IMR-90 (cell line): ENCODE data around the gene GMPPA. TPM values are rescaled to one million over a fixed set of nuclear protein-coding genes. Genes with fewer than 3 reads are reported as not detected.

ENCODE experiments used
- ATAC-seq: fragments of 200-7000 bp; cut with Tn5 transposase; 2 replicates; pipeline ENCODE4 v1.9.1; 2020; ENCODE audit warnings: low read depth, mild to moderate bottlenecking, moderate library complexity
- BruUV-seq: library from RNA; stranded (reverse); fragments of 400-500 nt; replicated peaks from 2 replicates; lab custom pipeline; 2021; lab: Mats Ljungman, UMichigan
- CTCF ChIA-PET: fragments of 300-600 bp; formaldehyde crosslinking; extraction: SDS; loops from one replicate; lab custom pipeline; 2021; ENCODE audit warnings: antibody characterized with exemption; lab: Yijun Ruan, JAX
- POLR2A ChIA-PET: fragments of 300-600 bp; sonication (Branson Sonifier 250); formaldehyde crosslinking; loops from one replicate; lab custom pipeline; 2022; ENCODE audit warnings: antibody characterized with exemption; ENCODE audit not compliant: unreplicated experiment; lab: Charles Lee
- DNase-seq: peaks from one replicate; pipeline ENCODE4 v3.0.0; 2013
- H2AFZ ChIP-seq: replicated peaks from 2 replicates; pipeline ENCODE3; 2013; ENCODE audit warnings: low read length, mild to moderate bottlenecking; ENCODE audit not compliant: poor library complexity
- H2AK5ac ChIP-seq: 2 replicates; pipeline ENCODE4 v1.6.1; 2013; ENCODE audit warnings: low read depth, low read length, inconsistent platforms
- H2AK9ac ChIP-seq: replicated peaks from 2 replicates; pipeline ENCODE3; 2013; ENCODE audit warnings: mild to moderate bottlenecking, low read depth, low read length, moderate library complexity; ENCODE audit not compliant: poor library complexity
- H2BK120ac ChIP-seq: 2 replicates; pipeline ENCODE4 v1.6.1; 2013; ENCODE audit warnings: low read depth, low read length, inconsistent platforms
- H2BK15ac ChIP-seq: 3 replicates; pipeline ENCODE4 v1.6.1; 2013; ENCODE audit warnings: low read depth, low read length, inconsistent platforms
- H2BK20ac ChIP-seq: 2 replicates; pipeline ENCODE4 v1.6.1; 2013; ENCODE audit warnings: low read depth, mild to moderate bottlenecking, inconsistent platforms, low read length, moderate library complexity
- H2BK5ac ChIP-seq: 2 replicates; pipeline ENCODE4 v1.6.1; 2013; ENCODE audit warnings: mild to moderate bottlenecking, low read depth, low read length, inconsistent platforms; ENCODE audit not compliant: poor library complexity, severe bottlenecking
- H3K14ac ChIP-seq: replicated peaks from 2 replicates; pipeline ENCODE4 v1.6.1; 2013; ENCODE audit warnings: low read depth, low read length, inconsistent platforms
- H3K18ac ChIP-seq: 2 replicates; pipeline ENCODE4 v1.6.1; 2013; ENCODE audit warnings: low read depth, low read length, control low read depth
- H3K23ac ChIP-seq: 2 replicates; pipeline ENCODE4 v1.6.1; 2013; ENCODE audit warnings: low read depth, low read length, inconsistent platforms
- H3K27ac ChIP-seq: 2 replicates; pipeline ENCODE4 v1.5.1; 2013; ENCODE audit warnings: mild to moderate bottlenecking, control low read depth, low read length; ENCODE audit not compliant: insufficient read depth
- H3K27me3 ChIP-seq: 2 replicates; pipeline ENCODE4 v1.6.1; 2013; ENCODE audit warnings: low read length; ENCODE audit not compliant: control insufficient read depth, insufficient read depth
- H3K36me3 ChIP-seq: 2 replicates; pipeline ENCODE4 v1.6.1; 2013; ENCODE audit warnings: low read length, mixed read lengths; ENCODE audit not compliant: control insufficient read depth, insufficient read depth
- H3K4ac ChIP-seq: 2 replicates; pipeline ENCODE4 v1.6.1; 2013; ENCODE audit warnings: low read depth, low read length, inconsistent platforms
- H3K4me1 ChIP-seq: 2 replicates; pipeline ENCODE4 v1.6.1; 2013; ENCODE audit warnings: low read length, mixed read lengths; ENCODE audit not compliant: control insufficient read depth, insufficient read depth
- H3K4me2 ChIP-seq: 2 replicates; pipeline ENCODE4 v1.6.1; 2013; ENCODE audit warnings: low read depth, mild to moderate bottlenecking, control low read depth, low read length, moderate library complexity
- H3K4me3 ChIP-seq: 2 replicates; pipeline ENCODE4 v1.5.1; 2013; ENCODE audit warnings: low read depth, mild to moderate bottlenecking, control low read depth, low read length, moderate library complexity; ENCODE audit not compliant: insufficient read depth
- H3K56ac ChIP-seq: 2 replicates; pipeline ENCODE4 v1.6.1; 2013; ENCODE audit warnings: low read length, inconsistent platforms; ENCODE audit not compliant: insufficient read depth; ENCODE audit errors: extremely low read depth
- H3K79me1 ChIP-seq, 2 experiments: 2 replicates each; pipeline ENCODE4 v1.6.1; 2013; ENCODE audit warnings: low read length in 2 of 2, inconsistent platforms in 1 of 2, low read depth in 1 of 2
- H3K9ac ChIP-seq: 2 replicates; pipeline ENCODE4 v1.6.1; 2013; ENCODE audit warnings: low read depth, low read length, control low read depth
- H3K9me1 ChIP-seq: 2 replicates; pipeline ENCODE4 v1.6.1; 2013; ENCODE audit warnings: low read length, inconsistent platforms; ENCODE audit not compliant: insufficient read depth
- H3K9me3 ChIP-seq: 2 replicates; pipeline ENCODE4 v1.6.1; 2013; ENCODE audit warnings: low read length; ENCODE audit not compliant: control insufficient read depth, insufficient read depth
- H4K20me1 ChIP-seq: 2 replicates; pipeline ENCODE4 v1.6.1; 2013; ENCODE audit warnings: low read length, inconsistent platforms; ENCODE audit not compliant: insufficient read depth
- H4K5ac ChIP-seq: 2 replicates; pipeline ENCODE4 v1.6.1; 2013; ENCODE audit warnings: mild to moderate bottlenecking, low read depth, low read length, control low read depth
- H4K8ac ChIP-seq, 2 experiments: 2 replicates each; pipeline ENCODE4 v1.6.1; 2013; ENCODE audit warnings: low read depth in 2 of 2, low read length in 2 of 2, control low read depth in 1 of 2, inconsistent platforms in 1 of 2
- H4K91ac ChIP-seq: 2 replicates; pipeline ENCODE4 v1.6.1; 2013; ENCODE audit warnings: low read depth, low read length, inconsistent platforms; ENCODE audit not compliant: insufficient read depth
- BHLHE40 ChIP-seq: fragments of 150-350 bp; IDR thresholded peaks from 2 replicates; pipeline ENCODE4 v1.6.1; 2016; ENCODE audit warnings: mild to moderate bottlenecking, low read depth, low read length
- CEBPB ChIP-seq: IDR thresholded peaks from 2 replicates; pipeline ENCODE4 v1.6.1; 2012; ENCODE audit warnings: low read depth, low read length, improper control_type of control experiment
- CHD1 ChIP-seq: IDR thresholded peaks from 2 replicates; pipeline ENCODE4 v1.6.1; 2012; ENCODE audit warnings: low read depth, low read length, improper control_type of control experiment
- CTCF ChIP-seq: conservative IDR thresholded peaks from 2 replicates; pipeline ENCODE4 v1.5.1; 2012; ENCODE audit warnings: mild to moderate bottlenecking, low read depth, low read length, improper control_type of control experiment
- ELK1 ChIP-seq: fragments of 150-350 bp; IDR thresholded peaks from 2 replicates; pipeline ENCODE4 v1.6.1; 2016; ENCODE audit warnings: low read depth, mild to moderate bottlenecking, low read length, moderate library complexity, borderline replicate concordance
- FOS ChIP-seq: fragments of 150-350 bp; IDR thresholded peaks from 2 replicates; pipeline ENCODE4 v1.6.1; 2016; ENCODE audit warnings: low read depth, low read length
- MAFK ChIP-seq: IDR thresholded peaks from 2 replicates; pipeline ENCODE4 v1.6.1; 2012; ENCODE audit warnings: low read depth, low read length, improper control_type of control experiment
- MAZ ChIP-seq: IDR thresholded peaks from 2 replicates; pipeline ENCODE4 v1.6.1; 2012; ENCODE audit warnings: low read depth, mild to moderate bottlenecking, low read length, improper control_type of control experiment, moderate library complexity, borderline replicate concordance
- MXI1 ChIP-seq: IDR thresholded peaks from 2 replicates; pipeline ENCODE4 v1.6.1; 2012; ENCODE audit warnings: low read depth, mild to moderate bottlenecking, low read length, moderate library complexity, borderline replicate concordance
- NFE2L2 ChIP-seq: fragments of 150-350 bp; IDR thresholded peaks from 2 replicates; pipeline ENCODE4 v1.6.1; 2016; ENCODE audit warnings: low read depth, mild to moderate bottlenecking, low read length
- POLR2A ChIP-seq: IDR thresholded peaks from 2 replicates; pipeline ENCODE4 v1.6.1; 2012; ENCODE audit warnings: mild to moderate bottlenecking, low read depth, low read length
- RAD21 ChIP-seq: IDR thresholded peaks from 2 replicates; pipeline ENCODE4 v1.6.1; 2012; ENCODE audit warnings: low read length, improper control_type of control experiment
- RCOR1 ChIP-seq: IDR thresholded peaks from 2 replicates; pipeline ENCODE4 v1.6.1; 2012; ENCODE audit warnings: mild to moderate bottlenecking, low read length, improper control_type of control experiment; ENCODE audit not compliant: insufficient replicate concordance
- RFX5 ChIP-seq: IDR thresholded peaks from 2 replicates; pipeline ENCODE4 v1.8.0; 2012; ENCODE audit warnings: low read depth, mild to moderate bottlenecking, low read length, moderate library complexity
- SMC3 ChIP-seq: fragments of 150-350 bp; IDR thresholded peaks from 2 replicates; pipeline ENCODE4 v1.6.1; 2016; ENCODE audit warnings: low read depth, mild to moderate bottlenecking, antibody characterized with exemption, low read length, moderate library complexity
- USF2 ChIP-seq: fragments of 150-350 bp; IDR thresholded peaks from 2 replicates; pipeline ENCODE4 v1.6.1; 2017; ENCODE audit warnings: mild to moderate bottlenecking, antibody characterized with exemption, low read length, low read depth
- dilution Hi-C: fragments of 300-500 bp; cut with HindIII; formaldehyde crosslinking; loops from one replicate; pipeline ENCODE4 v1.14.3; 2018; ENCODE audit warnings: low sequenced_read_pairs; ENCODE audit not compliant: unreplicated experiment
- in situ Hi-C: fragments of 300-500 bp; cut with MboI; formaldehyde crosslinking; loops from 3 replicates; pipeline ENCODE4 v1.14.3; 2019; ENCODE audit warnings: low sequenced_read_pairs, inconsistent platforms, mixed read lengths
- intact Hi-C: fragments of 100-400 bp; cut with micrococcal nuclease; formaldehyde crosslinking; loops from 2 replicates; pipeline ENCODE4 v1.10.0; 2022
- polyA plus RNA-seq, 3 experiments: library from polyadenylated mRNA; depleted of rRNA; stranded (reverse); fragments of >200 nt; gene quantifications; 2 replicates each; pipeline ENCODE4 v1.2.3, GENCODE V29; 2012; ENCODE audit warnings: low replicate concordance in 1 of 3
- total RNA-seq: library from RNA; depleted of rRNA; stranded (reverse); fragments of >200 nt; gene quantifications from 2 replicates; pipeline ENCODE4 v1.2.3, GENCODE V29; 2012

GMPPA gene
- total and polyA plus RNA-seq, 2 of the 4 experiments (the other 2 are of a cell fraction), result 103 to 134 TPM

- DNase-seq (no peak), ATAC-seq (no peak)
- Histone ChIP-seq H3K4me1 (peaks cover 9% of the 10 kb centered on the region), H3K27ac (no peak overlapping the region), H4K5ac (no peak overlapping the region), H3K36me3 (peaks cover 44% of the 10 kb centered on the region), H3K79me1 (peaks cover 18 to 32% of the 10 kb centered on the region in 2 experiments), H3K4ac (no peak overlapping the region), H3K9me3 (no peaks in the 10 kb centered on the region), H2BK20ac (no peak overlapping the region), H2BK15ac (no peak overlapping the region), H3K4me3 (no peak overlapping the region), H3K9me1 (peaks cover 12% of the 10 kb centered on the region), H2AFZ (no peak overlapping the region), H2BK120ac (no peak overlapping the region), H2AK5ac (no peak overlapping the region), H3K4me2 (no peak overlapping the region), H3K18ac (no peak overlapping the region), H3K23ac (no peak overlapping the region), H2BK5ac (no peak overlapping the region), H4K91ac (no peak overlapping the region), H4K20me1 (no peaks in the 10 kb centered on the region), H2AK9ac (no peak overlapping the region), H4K8ac (no peak overlapping the region), H3K9ac (no peak overlapping the region), H3K27me3 (no peaks in the 10 kb centered on the region), H3K56ac (no peak overlapping the region), H3K14ac (no peak overlapping the region)
- intact Hi-C loops, result no loop called here
- no TSS peak for BruUV-seq
- POLR2A ChIA-PET, result no interaction called here
- dilution Hi-C loops, result no loop called here
- CTCF ChIA-PET, result interaction anchor here (0.6 kb wide), 1 partner anchor 325 kb away, joined by 3 read pairs; no protein-coding TSS in a partner anchor
- TF ChIP-seq ELK1 (no peak), MXI1 (no peak), RCOR1 (no peak), FOS (no peak), RAD21 (no peak), CHD1 (no peak), RFX5 (no peak), CTCF (no peak), MAFK (no peak), CEBPB (no peak), USF2 (no peak), MAZ (no peak), BHLHE40 (no peak), SMC3 (no peak), POLR2A (no peak), NFE2L2 (no peak)
- in situ Hi-C loops, result no loop called here
These were observed 3.9 kb downstream of the GMPPA start for GRCh38 chr2:219502618-219503017.
